C4-2B (cell line): ENCODE results near the gene OR52B6.

Source experiments
- ZFX ChIP-seq: fragments of 450-650 bp; IDR thresholded peaks from 2 replicates; pipeline ENCODE4 v1.6.1; 2017
- TF ChIP-seq, protein P1 (sequence below): fragments of 450-650 bp; conservative IDR thresholded peaks from 2 replicates; pipeline ENCODE4 v1.5.1; 2017; ENCODE audit warnings: mild to moderate bottlenecking

DNA sequence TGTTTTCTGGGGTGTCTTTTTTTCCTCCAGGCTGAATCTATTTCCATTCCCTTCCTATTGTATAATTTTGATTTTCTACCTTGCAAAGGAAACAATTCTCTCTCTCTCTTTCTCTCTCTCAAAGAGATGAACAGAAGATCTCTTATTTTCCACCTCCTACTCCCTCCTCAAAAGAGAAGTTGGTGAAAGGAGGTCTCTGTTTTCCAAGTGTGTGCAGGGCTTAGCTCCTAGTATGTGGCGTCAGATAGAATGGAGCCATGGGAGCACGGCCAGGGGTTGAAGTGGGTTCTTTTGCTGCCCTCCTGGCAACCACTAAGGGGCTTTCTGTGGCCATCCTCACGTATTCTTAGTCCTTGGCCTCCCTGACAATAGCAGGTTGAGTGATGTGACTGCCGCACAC, 44.6 kb downstream of the OR52B6 start:
- TF ChIP-seq, protein P1, sequence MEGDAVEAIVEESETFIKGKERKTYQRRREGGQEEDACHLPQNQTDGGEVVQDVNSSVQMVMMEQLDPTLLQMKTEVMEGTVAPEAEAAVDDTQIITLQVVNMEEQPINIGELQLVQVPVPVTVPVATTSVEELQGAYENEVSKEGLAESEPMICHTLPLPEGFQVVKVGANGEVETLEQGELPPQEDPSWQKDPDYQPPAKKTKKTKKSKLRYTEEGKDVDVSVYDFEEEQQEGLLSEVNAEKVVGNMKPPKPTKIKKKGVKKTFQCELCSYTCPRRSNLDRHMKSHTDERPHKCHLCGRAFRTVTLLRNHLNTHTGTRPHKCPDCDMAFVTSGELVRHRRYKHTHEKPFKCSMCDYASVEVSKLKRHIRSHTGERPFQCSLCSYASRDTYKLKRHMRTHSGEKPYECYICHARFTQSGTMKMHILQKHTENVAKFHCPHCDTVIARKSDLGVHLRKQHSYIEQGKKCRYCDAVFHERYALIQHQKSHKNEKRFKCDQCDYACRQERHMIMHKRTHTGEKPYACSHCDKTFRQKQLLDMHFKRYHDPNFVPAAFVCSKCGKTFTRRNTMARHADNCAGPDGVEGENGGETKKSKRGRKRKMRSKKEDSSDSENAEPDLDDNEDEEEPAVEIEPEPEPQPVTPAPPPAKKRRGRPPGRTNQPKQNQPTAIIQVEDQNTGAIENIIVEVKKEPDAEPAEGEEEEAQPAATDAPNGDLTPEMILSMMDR: no peak
- no peak for TF ChIP-seq ZFX
